HEK293T (cell line): ENCODE data around the gene CHRM1.

Experiments used
- ARNT ChIP-seq: fragments of 450-650 bp; IDR thresholded peaks from 2 replicates; pipeline ENCODE4 v1.6.1; 2017; ENCODE audit warnings: mild to moderate bottlenecking
- BHLHE40 ChIP-seq: fragments of 450-650 bp; IDR thresholded peaks from 2 replicates; pipeline ENCODE4 v1.6.1; 2016; ENCODE audit warnings: mild to moderate bottlenecking, moderate library complexity, borderline replicate concordance
- CTBP1 ChIP-seq: fragments of 450-650 bp; IDR thresholded peaks from 2 replicates; pipeline ENCODE4 v1.6.1; 2016; ENCODE audit warnings: borderline replicate concordance
- FOXK2 ChIP-seq: fragments of 450-650 bp; IDR thresholded peaks from 2 replicates; pipeline ENCODE4 v1.6.1; 2016; ENCODE audit warnings: mild to moderate bottlenecking
- FOXM1 ChIP-seq: fragments of 450-650 bp; IDR thresholded peaks from 2 replicates; pipeline ENCODE4 v1.6.1; 2017; ENCODE audit warnings: mild to moderate bottlenecking, borderline replicate concordance
- L3MBTL2 ChIP-seq: fragments of 450-650 bp; conservative IDR thresholded peaks from 2 replicates; pipeline ENCODE4 v1.6.1; 2016; ENCODE audit warnings: mild to moderate bottlenecking

GRCh38 chr11:62888406-62888805, 32.8 kb downstream of the CHRM1 start:
- TF ChIP-seq L3MBTL2, result no peak
- TF ChIP-seq FOXK2, result no peak
- no peak for TF ChIP-seq FOXM1
- no peak for TF ChIP-seq BHLHE40
- no peak for TF ChIP-seq CTBP1
- TF ChIP-seq ARNT, result no peak
